ENCODE measurements around the gene EML6. TPM values are rescaled to one million over a fixed set of nuclear protein-coding genes. Genes with fewer than 3 reads are reported as not detected.

EML6 gene
- polyA plus RNA-seq, 2 of the 4 experiments (the other 2 are of a cell fraction), result 1.4 to 1.5 TPM

- WGBS (ENCODE audit: missing lambda C conversion rate), result 55% methylated on average over 2 of the region's 2 CpGs
- Histone ChIP-seq H3K9me3 (peaks cover 10% of the 10 kb centered on the region; the same call in 2 of the 3 replicates), H3K4me2 (no peak overlapping the region), H3K4me1 (peaks cover 5% of the 10 kb centered on the region; the same call in 2 of the 3 replicates), H3K27ac (no peak overlapping the region), H3K4me3 (no peak overlapping the region)
- no peak for ATAC-seq
- no peak for DNase-seq (ENCODE audit: low read depth in 1 of 2, low spot score in 1 of 2)
- ChIA-PET POLR2A (no interaction called here), CTCF (interaction anchor here (0.7 kb wide), 1 partner anchor 16 kb away, joined by 3 read pairs; no protein-coding TSS in a partner anchor)
- no peak for FAIRE-seq
- TF ChIP-seq MYC (IDR thresholded peaks at IDR 0.05; ENCODE audit: borderline replicate concordance, low read length) (no peak), REST (IDR thresholded peaks at IDR 0.05) (no peak), FOSB (CRISPR knock-in tag; IDR thresholded peaks at IDR 0.05) (no peak), ELK1 (IDR thresholded peaks at IDR 0.05; ENCODE audit: low read depth, low read length) (no peak), NR3C1 (IDR thresholded peaks at IDR 0.05) (no peak), EHF (CRISPR knock-in tag; IDR thresholded peaks at IDR 0.05) (no peak), HOXA7 (CRISPR knock-in tag; IDR thresholded peaks at IDR 0.05) (no peak), FOSL2 (IDR thresholded peaks at IDR 0.05) (no peak), FOSL2 (CRISPR knock-in tag; IDR thresholded peaks at IDR 0.05) (no peak), PHF8 (IDR thresholded peaks at IDR 0.05; ENCODE audit: borderline replicate concordance, low read depth) (no peak), HMGXB4 (CRISPR knock-in tag; IDR thresholded peaks at IDR 0.05; ENCODE audit: borderline replicate concordance) (no peak), KDM5A (IDR thresholded peaks at IDR 0.05) (no peak), PBX3 (IDR thresholded peaks at IDR 0.05) (no peak), CBX2 (IDR thresholded peaks at IDR 0.05; ENCODE audit: borderline replicate concordance, low read depth) (no peak), POLR2AphosphoS2 (conservative IDR thresholded peaks at IDR 0.05; ENCODE audit: low read length) (no peak), JUNB (IDR thresholded peaks at IDR 0.05) (no peak), ZC3H11A (IDR thresholded peaks at IDR 0.05) (no peak), RNF2 (IDR thresholded peaks at IDR 0.05; ENCODE audit: borderline replicate concordance, low read depth) (no peak)
Observed at GRCh38 chr2:54720563-54720962, 2.9 kb upstream of the EML6 start.

GRCh38 chr2:54722641-54723040 is 821 bp upstream of the EML6 start:
- FAIRE-seq (no peak), DNase-seq (ENCODE audit: low read depth in 1 of 2, low spot score in 1 of 2) (peak; percentile 10 to 38)
- peak overlapping the region; percentile 62 to 85 for H3K27ac ChIP-seq

More at GRCh38 chr2:54722641-54723040, 821 bp upstream of the EML6 start:
- CTCF ChIA-PET, result interaction anchor here (0.6 to 2.3 kb wide), 8 partner anchors 18 to 452 kb away, joined by 3 to 22 read pairs (median 4); no protein-coding TSS in a partner anchor
- 22% methylated on average over 10 of the region's 10 CpGs for WGBS (ENCODE audit: missing lambda C conversion rate)
- no peak for TF ChIP-seq BCL3 (IDR thresholded peaks at IDR 0.05)
- no peak for TF ChIP-seq EP300 (IDR thresholded peaks at IDR 0.05)
- no peak for TF ChIP-seq HOXB5 (CRISPR knock-in tag; IDR thresholded peaks at IDR 0.05)
- TF ChIP-seq HOXB13 (CRISPR knock-in tag; IDR thresholded peaks at IDR 0.05; ENCODE audit: low read depth), result no peak
- H3K4me3 ChIP-seq, result peak overlapping the region; percentile 49
- H3K4me1 ChIP-seq, result peaks cover 5% of the 10 kb centered on the region; the same call in 2 of the 3 replicates
- H3K4me2 ChIP-seq, result peak overlapping the region; percentile 87
- H3K9me3 ChIP-seq, result no peaks in the 10 kb centered on the region
- POLR2A ChIA-PET, result interaction anchor here (0.6 to 1.8 kb wide), 5 partner anchors 12 to 615 kb away, joined by 3 to 7 read pairs (median 5); partner anchors contain the start of gene RTN4
- no peak for ATAC-seq

All from A549 (cell line).